HEK293 (cell line): ENCODE measurements around the gene NUDT3.

ENCODE experiments used
- CTCF ChIA-PET: fragments of 350-600 bp; formaldehyde crosslinking; extraction: SDS; loops from one replicate; lab custom pipeline; 2021; ENCODE audit warnings: antibody characterized with exemption; lab: Yijun Ruan, JAX
- POLR2A ChIA-PET: fragments of 300-600 bp; formaldehyde crosslinking; extraction: SDS; loops from one replicate; lab custom pipeline; 2020; ENCODE audit warnings: antibody characterized with exemption, inconsistent platforms; lab: Yijun Ruan, JAX
- H3K27ac ChIP-seq: fragments of 200-500 bp; sonication (Bioruptor generic); 2 replicates; pipeline ENCODE4 v1.5.1; 2014; ENCODE audit warnings: low read depth, low read length, control low read depth, inconsistent platforms; ENCODE audit errors: extremely low read depth
- H3K36me3 ChIP-seq, 2 experiments: fragments of 200-500 bp in 1 of 2; sonication (Bioruptor generic) in 1 of 2; 1 replicate in 1 of 2; 2 replicates in 1 of 2; pipeline ENCODE4 v1.5.1; 2014 to 2017; ENCODE audit warnings: inconsistent platforms in 2 of 2, low read length in 2 of 2; ENCODE audit not compliant: control insufficient read depth in 2 of 2, insufficient read depth in 1 of 2
- H3K4me1 ChIP-seq: fragments of 200-500 bp; sonication (Bioruptor generic); 2 replicates; pipeline ENCODE4 v1.5.1; 2014; ENCODE audit warnings: mild to moderate bottlenecking, low read length, inconsistent platforms; ENCODE audit not compliant: control insufficient read depth, insufficient read depth
- H3K4me3 ChIP-seq: 2 replicates; pipeline ENCODE4 v1.5.1; 2011; ENCODE audit warnings: low read depth, mild to moderate bottlenecking, control low read depth, low read length, moderate library complexity
- H3K9me3 ChIP-seq: fragments of 200-500 bp; sonication (Bioruptor generic); 2 replicates; pipeline ENCODE4 v1.5.1; 2014; ENCODE audit warnings: low read depth, low read length, inconsistent platforms; ENCODE audit not compliant: control insufficient read depth, insufficient read depth
- HOXA7 ChIP-seq: sonication (generic); formaldehyde crosslinking; IDR thresholded peaks from 2 replicates; pipeline ENCODE4 v1.8.1; 2022; ENCODE audit warnings: missing genetic modification reagents, borderline replicate concordance
- HOXC10 ChIP-seq: sonication (generic); formaldehyde crosslinking; IDR thresholded peaks from 2 replicates; pipeline ENCODE4 v1.8.1; 2023; ENCODE audit warnings: mild to moderate bottlenecking, missing genetic modification reagents
- KLF7 ChIP-seq: fragments of 450-650 bp; formaldehyde crosslinking; IDR thresholded peaks from 2 replicates; pipeline ENCODE4 v1.5.1; 2016; ENCODE audit warnings: missing biosample characterization, missing genetic modification characterization, borderline replicate concordance
- REST ChIP-seq: fragments of 450-650 bp; formaldehyde crosslinking; IDR thresholded peaks from 2 replicates; pipeline ENCODE4 v1.5.1; 2016; ENCODE audit warnings: missing biosample characterization, missing genetic modification characterization
- TRIM28 ChIP-seq: IDR thresholded peaks from 2 replicates; pipeline ENCODE4 v1.6.1; 2011; ENCODE audit warnings: low read length, control low read depth, borderline replicate concordance
- ZBTB48 ChIP-seq: fragments of 450-650 bp; formaldehyde crosslinking; IDR thresholded peaks from 2 replicates; pipeline ENCODE4 v1.5.1; 2016; ENCODE audit warnings: missing biosample characterization, missing genetic modification characterization
- ZBTB8A ChIP-seq: fragments of 450-650 bp; formaldehyde crosslinking; IDR thresholded peaks from 2 replicates; pipeline ENCODE4 v1.5.1; 2016; ENCODE audit warnings: missing biosample characterization, missing genetic modification characterization
- ZFP3 ChIP-seq: fragments of 450-650 bp; formaldehyde crosslinking; IDR thresholded peaks from 2 replicates; pipeline ENCODE4 v1.5.1; 2016; ENCODE audit warnings: low read depth, missing biosample characterization, missing genetic modification characterization
- ZNF112 ChIP-seq: fragments of 450-650 bp; formaldehyde crosslinking; IDR thresholded peaks from 2 replicates; pipeline ENCODE4 v1.5.0; 2017; ENCODE audit warnings: missing biosample characterization, missing genetic modification characterization
- ZNF138 ChIP-seq: fragments of 450-650 bp; formaldehyde crosslinking; IDR thresholded peaks from 2 replicates; pipeline ENCODE4 v1.5.1; 2016; ENCODE audit warnings: missing biosample characterization, missing genetic modification characterization, borderline replicate concordance
- ZNF266 ChIP-seq: fragments of 450-650 bp; formaldehyde crosslinking; IDR thresholded peaks from 2 replicates; pipeline ENCODE4 v1.5.1; 2016; ENCODE audit warnings: missing biosample characterization, missing genetic modification characterization, low read depth
- ZNF274 ChIP-seq, 2 experiments: fragments of 200-500 bp in 1 of 2; fragments of 450-650 bp in 1 of 2; sonication (Bioruptor generic) in 1 of 2; formaldehyde crosslinking in 1 of 2; IDR thresholded peaks; 2 replicates each; pipeline versions ENCODE4 v1.5.1 to v1.6.1; 2014 to 2016; ENCODE audit warnings: borderline replicate concordance in 1 of 2, inconsistent platforms in 1 of 2, low read length in 1 of 2, missing biosample characterization in 1 of 2, missing genetic modification characterization in 1 of 2
- ZNF341 ChIP-seq: fragments of 450-650 bp; formaldehyde crosslinking; IDR thresholded peaks from 2 replicates; pipeline ENCODE4; 2016; ENCODE audit warnings: low read depth, missing biosample characterization, missing genetic modification characterization
- ZNF416 ChIP-seq: fragments of 450-650 bp; formaldehyde crosslinking; IDR thresholded peaks from 2 replicates; pipeline ENCODE4 v1.5.1; 2016; ENCODE audit warnings: missing biosample characterization, missing genetic modification characterization
- ZNF518A ChIP-seq: fragments of 450-650 bp; formaldehyde crosslinking; conservative IDR thresholded peaks from 2 replicates; pipeline ENCODE4 v1.5.1; 2016; ENCODE audit warnings: low read depth, missing biosample characterization, missing genetic modification characterization
- ZNF530 ChIP-seq: fragments of 450-650 bp; formaldehyde crosslinking; IDR thresholded peaks from 2 replicates; pipeline ENCODE4 v1.5.1; 2016; ENCODE audit warnings: low read depth, missing biosample characterization, missing genetic modification characterization
- TF ChIP-seq, protein P1 (sequence below): fragments of 450-650 bp; IDR thresholded peaks from 2 replicates; pipeline ENCODE4 v1.5.1; 2018; ENCODE audit warnings: missing biosample characterization, missing genetic modification characterization
- TF ChIP-seq, protein P2 (sequence below): fragments of 450-650 bp; formaldehyde crosslinking; IDR thresholded peaks from 2 replicates; pipeline ENCODE4 v1.5.1; 2017; ENCODE audit warnings: missing biosample characterization, mild to moderate bottlenecking, missing genetic modification characterization, moderate library complexity

NUDT3 gene

GRCh38 chr6:34233867-34234266, 158.6 kb downstream of the NUDT3 start (continued):
- TF ChIP-seq ZNF274 (IDR thresholded peaks at IDR 0.05; ENCODE audit: low read length) (no peak), ZNF274 (tag by site-specific recombination; IDR thresholded peaks at IDR 0.05; ENCODE audit: borderline replicate concordance) (no peak), TRIM28 (no peak)

- no peaks in the 10 kb centered on the region for H3K4me1 ChIP-seq
- no peak overlapping the region for H3K27ac ChIP-seq
- ChIA-PET CTCF (interaction anchor here (0.7 to 1.5 kb wide), 3 partner anchors 69 to 946 kb away, joined by 3 to 7 read pairs (median 4); no protein-coding TSS in a partner anchor), POLR2A (interaction anchor here (0.7 to 2.0 kb wide), 2 partner anchors 9 to 11 kb away, joined by 7 to 9 read pairs; no protein-coding TSS in a partner anchor)
- H3K4me3 ChIP-seq = no peak overlapping the region
- no peaks in the 10 kb centered on the region for H3K36me3 ChIP-seq
- TF ChIP-seq KLF7 (tag by site-specific recombination) = no peak
- no peak for TF ChIP-seq ZNF112
- no peak for TF ChIP-seq ZNF416 (tag by site-specific recombination)
- no peak for TF ChIP-seq ZNF138 (tag by site-specific recombination)
- no peak for TF ChIP-seq ZFP3 (tag by site-specific recombination)
- no peak for TF ChIP-seq REST (tag by site-specific recombination)
- TF ChIP-seq HOXA7 (CRISPR knock-in tag) = no peak
- no peak for TF ChIP-seq ZBTB8A (tag by site-specific recombination)
- no peak for TF ChIP-seq ZNF518A
- no peak for TF ChIP-seq ZBTB48
- no peak for TF ChIP-seq ZNF341
- TF ChIP-seq ZNF530 = no peak
- TF ChIP-seq, protein P1, sequence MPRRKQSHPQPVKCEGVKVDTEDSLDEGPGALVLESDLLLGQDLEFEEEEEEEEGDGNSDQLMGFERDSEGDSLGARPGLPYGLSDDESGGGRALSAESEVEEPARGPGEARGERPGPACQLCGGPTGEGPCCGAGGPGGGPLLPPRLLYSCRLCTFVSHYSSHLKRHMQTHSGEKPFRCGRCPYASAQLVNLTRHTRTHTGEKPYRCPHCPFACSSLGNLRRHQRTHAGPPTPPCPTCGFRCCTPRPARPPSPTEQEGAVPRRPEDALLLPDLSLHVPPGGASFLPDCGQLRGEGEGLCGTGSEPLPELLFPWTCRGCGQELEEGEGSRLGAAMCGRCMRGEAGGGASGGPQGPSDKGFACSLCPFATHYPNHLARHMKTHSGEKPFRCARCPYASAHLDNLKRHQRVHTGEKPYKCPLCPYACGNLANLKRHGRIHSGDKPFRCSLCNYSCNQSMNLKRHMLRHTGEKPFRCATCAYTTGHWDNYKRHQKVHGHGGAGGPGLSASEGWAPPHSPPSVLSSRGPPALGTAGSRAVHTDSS = no peak
- TF ChIP-seq ZNF274 (IDR thresholded peaks at IDR 0.05; ENCODE audit: low read length) = no peak
- no peak for TF ChIP-seq ZNF274 (tag by site-specific recombination; IDR thresholded peaks at IDR 0.05; ENCODE audit: borderline replicate concordance)
- TF ChIP-seq HOXC10 (CRISPR knock-in tag) = no peak
- TF ChIP-seq ZNF266 (tag by site-specific recombination) = no peak
- TF ChIP-seq, protein P2, sequence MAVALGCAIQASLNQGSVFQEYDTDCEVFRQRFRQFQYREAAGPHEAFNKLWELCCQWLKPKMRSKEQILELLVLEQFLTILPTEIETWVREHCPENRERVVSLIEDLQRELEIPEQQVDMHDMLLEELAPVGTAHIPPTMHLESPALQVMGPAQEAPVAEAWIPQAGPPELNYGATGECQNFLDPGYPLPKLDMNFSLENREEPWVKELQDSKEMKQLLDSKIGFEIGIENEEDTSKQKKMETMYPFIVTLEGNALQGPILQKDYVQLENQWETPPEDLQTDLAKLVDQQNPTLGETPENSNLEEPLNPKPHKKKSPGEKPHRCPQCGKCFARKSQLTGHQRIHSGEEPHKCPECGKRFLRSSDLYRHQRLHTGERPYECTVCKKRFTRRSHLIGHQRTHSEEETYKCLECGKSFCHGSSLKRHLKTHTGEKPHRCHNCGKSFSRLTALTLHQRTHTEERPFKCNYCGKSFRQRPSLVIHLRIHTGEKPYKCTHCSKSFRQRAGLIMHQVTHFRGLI (tag by site-specific recombination) = no peak
- no peaks in the 10 kb centered on the region for H3K9me3 ChIP-seq
Observed at GRCh38 chr6:34232901-34233300, 159.6 kb downstream of the NUDT3 start.
